OCI-LY3 (cell line): ENCODE results near the gene STYK1.

Source experiments
- H2AFZ ChIP-seq: fragments of 200-600, 300-600 bp; shearing (Covaris generic); 2 replicates; pipeline ENCODE4 v1.6.0; 2014; ENCODE audit warnings: antibody characterized with exemption, low read depth, low read length
- H3K27ac ChIP-seq: fragments of 200-600, 300-600 bp; sonication (generic); 2 replicates; pipeline ENCODE4 v1.5.1; 2014; ENCODE audit warnings: mild to moderate bottlenecking, low read length, moderate library complexity, mixed read lengths
- H3K27me3 ChIP-seq: fragments of 200-600, 300-600 bp; sonication (generic); 2 replicates; pipeline ENCODE4 v1.6.1; 2014; ENCODE audit warnings: low read depth, low read length, mixed read lengths
- H3K36me3 ChIP-seq: fragments of 200-600, 300-600 bp; sonication (generic); replicated peaks from 2 replicates; pipeline ENCODE3; 2014; ENCODE audit warnings: low read depth, low read length, mixed read lengths
- H3K4me1 ChIP-seq: fragments of 300-600, 200-600 bp; sonication (generic); 2 replicates; pipeline ENCODE4 v1.6.1; 2014; ENCODE audit warnings: low read length, mixed read lengths
- H3K4me2 ChIP-seq: fragments of 200-600, 300-600 bp; sonication (generic); 2 replicates; pipeline ENCODE4 v1.6.1; 2014; ENCODE audit warnings: low read length, mixed read lengths
- H3K4me3 ChIP-seq: fragments of 300-600, 200-600 bp; sonication (generic); 2 replicates; pipeline ENCODE4 v1.5.1; 2014; ENCODE audit warnings: antibody characterized with exemption, mild to moderate bottlenecking, low read length, moderate library complexity
- H3K79me2 ChIP-seq: fragments of 300-600, 200-600 bp; shearing (Covaris generic); 2 replicates; pipeline ENCODE4 v1.6.1; 2014; ENCODE audit warnings: mild to moderate bottlenecking, low read length, mixed read lengths
- H3K9ac ChIP-seq: fragments of 300-600, 200-600 bp; shearing (Covaris generic); 2 replicates; pipeline ENCODE4 v1.6.0; 2014; ENCODE audit warnings: mild to moderate bottlenecking, low read length, moderate library complexity
- H3K9me3 ChIP-seq: fragments of 200-600, 300-600 bp; shearing (Covaris generic); 2 replicates; pipeline ENCODE4 v1.6.1; 2014; ENCODE audit warnings: low read length, mixed read lengths; ENCODE audit not compliant: insufficient read depth
- H4K20me1 ChIP-seq: fragments of 200-600, 300-600 bp; sonication (generic); 2 replicates; pipeline ENCODE4 v1.6.1; 2016; ENCODE audit warnings: low read length, mixed read lengths; ENCODE audit not compliant: insufficient read depth
- CTCF ChIP-seq: fragments of 200-600, 300-600 bp; sonication (generic); IDR thresholded peaks from 2 replicates; pipeline ENCODE4 v1.5.1; 2014; ENCODE audit warnings: antibody characterized with exemption, low read length, low read depth
- EZH2phosphoT487 ChIP-seq: fragments of 200-600 bp; shearing (Covaris generic); IDR thresholded peaks from 2 replicates; pipeline ENCODE4 v1.6.1; 2018; ENCODE audit warnings: antibody characterized with exemption, mixed run types, low read depth

The STYK1 gene

GRCh38 chr12:10636124-10636523, 37.7 kb downstream of the STYK1 start:
- no peaks in the 10 kb centered on the region for H4K20me1 ChIP-seq
- no peak overlapping the region for H2AFZ ChIP-seq
- H3K9me3 ChIP-seq: no peaks in the 10 kb centered on the region
- no peak overlapping the region for H3K9ac ChIP-seq
- H3K4me1 ChIP-seq: no peaks in the 10 kb centered on the region
- no peaks in the 10 kb centered on the region for H3K27me3 ChIP-seq
- no peak overlapping the region for H3K4me2 ChIP-seq
- no peaks in the 10 kb centered on the region for H3K79me2 ChIP-seq
- H3K4me3 ChIP-seq: no peak overlapping the region
- no peaks in the 10 kb centered on the region for H3K36me3 ChIP-seq
- H3K27ac ChIP-seq: no peak overlapping the region
- TF ChIP-seq EZH2phosphoT487 (no peak), CTCF (no peak)

DNA sequence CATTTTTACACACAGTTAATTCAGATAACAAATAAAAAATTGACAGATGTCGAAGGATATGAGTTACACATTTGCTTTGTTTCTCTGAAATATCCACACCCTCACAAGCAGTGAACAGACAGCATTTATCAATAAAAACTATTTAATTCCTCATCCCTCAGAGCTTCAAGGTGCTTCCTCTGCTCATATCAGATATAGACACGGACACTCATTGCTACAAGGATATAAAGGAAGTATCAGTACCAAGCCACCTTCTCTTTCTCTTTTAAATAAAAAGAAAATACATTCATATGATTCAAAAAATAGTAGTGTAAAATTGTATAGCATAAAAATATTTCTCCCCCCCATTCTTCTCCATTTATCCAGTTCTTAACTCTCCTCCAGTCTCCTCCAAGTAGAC, 38.5 kb downstream of the STYK1 start:
- H3K4me1 ChIP-seq: no peaks in the 10 kb centered on the region
- TF ChIP-seq CTCF: no peak
- TF ChIP-seq EZH2phosphoT487: no peak
- H3K4me2 ChIP-seq: no peak overlapping the region

DNA sequence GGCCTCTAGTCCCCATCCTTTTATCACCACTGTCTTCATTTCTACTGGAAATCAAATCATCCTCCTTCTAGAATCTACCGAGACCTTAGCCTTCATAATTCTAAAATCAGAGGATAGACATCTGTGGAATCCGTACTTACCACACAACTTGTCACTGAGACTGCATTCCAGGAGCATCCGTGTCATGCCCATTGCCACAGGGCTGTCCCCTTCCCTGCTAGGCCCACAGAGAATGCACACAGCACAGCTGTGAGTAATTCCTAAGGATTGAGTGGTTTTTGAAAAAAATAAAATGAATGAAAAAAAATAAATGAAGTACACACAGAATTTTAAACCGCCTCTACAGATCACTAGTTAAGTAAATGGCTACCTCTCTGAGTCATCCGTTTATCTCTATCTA, 39.4 kb downstream of the STYK1 start:
- TF ChIP-seq EZH2phosphoT487: no peak
- no peak for TF ChIP-seq CTCF
- no peaks in the 10 kb centered on the region for H3K9me3 ChIP-seq
- H3K79me2 ChIP-seq: no peaks in the 10 kb centered on the region
- no peaks in the 10 kb centered on the region for H4K20me1 ChIP-seq
- no peaks in the 10 kb centered on the region for H3K27me3 ChIP-seq
- H3K4me3 ChIP-seq: no peak overlapping the region
- no peaks in the 10 kb centered on the region for H3K36me3 ChIP-seq
- H2AFZ ChIP-seq: no peak overlapping the region
- H3K4me2 ChIP-seq: no peak overlapping the region
- no peak overlapping the region for H3K9ac ChIP-seq
- H3K4me1 ChIP-seq: no peaks in the 10 kb centered on the region
- no peak overlapping the region for H3K27ac ChIP-seq

More for the DNA sequence above, 38.5 kb downstream of the STYK1 start:
- Histone ChIP-seq H2AFZ (no peak overlapping the region), H3K9ac (no peak overlapping the region), H3K79me2 (no peaks in the 10 kb centered on the region), H3K27ac (no peak overlapping the region), H3K36me3 (no peaks in the 10 kb centered on the region), H3K4me3 (no peak overlapping the region), H3K27me3 (no peaks in the 10 kb centered on the region), H3K9me3 (no peaks in the 10 kb centered on the region), H4K20me1 (no peaks in the 10 kb centered on the region)

GRCh38 chr12:10633541-10633940, 40.3 kb downstream of the STYK1 start:
- Histone ChIP-seq H3K9ac (no peak overlapping the region), H3K4me2 (no peak overlapping the region), H4K20me1 (no peaks in the 10 kb centered on the region), H3K4me3 (no peak overlapping the region), H3K27ac (no peak overlapping the region), H3K9me3 (no peaks in the 10 kb centered on the region), H2AFZ (no peak overlapping the region), H3K4me1 (no peaks in the 10 kb centered on the region), H3K36me3 (no peaks in the 10 kb centered on the region), H3K79me2 (no peaks in the 10 kb centered on the region), H3K27me3 (no peaks in the 10 kb centered on the region)
- TF ChIP-seq EZH2phosphoT487: no peak
- no peak for TF ChIP-seq CTCF
